Type B pancreatic cell (in vitro differentiated cells): ENCODE data around the gene GALK2. TPM values are rescaled to one million over a fixed set of nuclear protein-coding genes. Genes with fewer than 3 reads are reported as not detected.

Experiments used
- DNase-seq: peaks from one replicate; pipeline ENCODE4 v3.0.0; 2021; ENCODE audit warnings: mixed read lengths; ENCODE audit not compliant: unreplicated experiment; ENCODE audit errors: extremely low spot score
- H3K27ac Mint-ChIP-seq: 2 replicates; pipeline ENCODE4 v1.8.0; 2021; ENCODE audit warnings: mild to moderate bottlenecking, mixed read lengths
- H3K27me3 Mint-ChIP-seq: 2 replicates; pipeline ENCODE4 v1.8.0; 2021; ENCODE audit warnings: mixed read lengths
- H3K36me3 Mint-ChIP-seq: 2 replicates; pipeline ENCODE4 v1.8.0; 2021; ENCODE audit warnings: mixed read lengths
- H3K4me1 Mint-ChIP-seq: one replicate; pipeline ENCODE4 v1.8.0; 2021; ENCODE audit warnings: mixed read lengths; ENCODE audit not compliant: unreplicated experiment
- H3K4me3 Mint-ChIP-seq: 2 replicates; pipeline ENCODE4 v1.8.0; 2021; ENCODE audit warnings: mild to moderate bottlenecking, mixed read lengths
- H3K9me3 Mint-ChIP-seq: 2 replicates; pipeline ENCODE4 v1.8.0; 2021; ENCODE audit warnings: mixed read lengths
- total RNA-seq: library from RNA; stranded (reverse); gene quantifications from 2 replicates; pipeline ENCODE4 v1.2.1, GENCODE V29; 2021; ENCODE audit warnings: low replicate concordance
- TF ChIP-seq, protein P1 (sequence below): fragments of 200-600 bp; sonication (generic); conservative IDR thresholded peaks from 2 replicates; pipeline ENCODE4 v1.5.0; 2021; ENCODE audit warnings: antibody characterized with exemption, mild to moderate bottlenecking

The GALK2 gene
- total RNA-seq, 1 donor from 2014 or later: 24.9 TPM

DNA sequence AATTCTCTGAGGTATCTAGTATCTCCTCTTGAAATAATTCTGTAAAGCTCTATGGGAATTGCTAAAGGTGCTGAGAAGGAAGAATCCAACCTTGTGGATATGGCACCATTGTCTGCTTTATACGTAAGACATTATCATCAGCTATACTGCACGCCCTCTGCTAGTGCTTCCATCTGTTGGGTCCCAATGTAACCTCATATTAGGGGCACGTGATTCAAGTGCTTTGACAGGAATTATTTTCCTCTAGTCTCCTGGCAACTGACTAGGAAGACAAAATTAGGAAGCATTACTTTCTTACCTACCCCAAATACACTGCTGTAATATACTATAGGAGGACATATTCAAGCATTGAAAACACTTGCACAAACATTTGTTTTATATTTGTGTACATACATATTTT, 38.6 kb upstream of the GALK2 start:
- no peaks in the 10 kb centered on the region for H3K4me1 Mint-ChIP-seq
- TF ChIP-seq, protein P1, sequence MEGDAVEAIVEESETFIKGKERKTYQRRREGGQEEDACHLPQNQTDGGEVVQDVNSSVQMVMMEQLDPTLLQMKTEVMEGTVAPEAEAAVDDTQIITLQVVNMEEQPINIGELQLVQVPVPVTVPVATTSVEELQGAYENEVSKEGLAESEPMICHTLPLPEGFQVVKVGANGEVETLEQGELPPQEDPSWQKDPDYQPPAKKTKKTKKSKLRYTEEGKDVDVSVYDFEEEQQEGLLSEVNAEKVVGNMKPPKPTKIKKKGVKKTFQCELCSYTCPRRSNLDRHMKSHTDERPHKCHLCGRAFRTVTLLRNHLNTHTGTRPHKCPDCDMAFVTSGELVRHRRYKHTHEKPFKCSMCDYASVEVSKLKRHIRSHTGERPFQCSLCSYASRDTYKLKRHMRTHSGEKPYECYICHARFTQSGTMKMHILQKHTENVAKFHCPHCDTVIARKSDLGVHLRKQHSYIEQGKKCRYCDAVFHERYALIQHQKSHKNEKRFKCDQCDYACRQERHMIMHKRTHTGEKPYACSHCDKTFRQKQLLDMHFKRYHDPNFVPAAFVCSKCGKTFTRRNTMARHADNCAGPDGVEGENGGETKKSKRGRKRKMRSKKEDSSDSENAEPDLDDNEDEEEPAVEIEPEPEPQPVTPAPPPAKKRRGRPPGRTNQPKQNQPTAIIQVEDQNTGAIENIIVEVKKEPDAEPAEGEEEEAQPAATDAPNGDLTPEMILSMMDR: no peak
- H3K27me3 Mint-ChIP-seq: no peaks in the 10 kb centered on the region
- H3K4me3 Mint-ChIP-seq: no peak overlapping the region
- H3K27ac Mint-ChIP-seq: no peak overlapping the region
- peaks cover 27% of the 10 kb centered on the region for H3K36me3 Mint-ChIP-seq
- no peaks in the 10 kb centered on the region for H3K9me3 Mint-ChIP-seq
- DNase-seq: no peak

DNA sequence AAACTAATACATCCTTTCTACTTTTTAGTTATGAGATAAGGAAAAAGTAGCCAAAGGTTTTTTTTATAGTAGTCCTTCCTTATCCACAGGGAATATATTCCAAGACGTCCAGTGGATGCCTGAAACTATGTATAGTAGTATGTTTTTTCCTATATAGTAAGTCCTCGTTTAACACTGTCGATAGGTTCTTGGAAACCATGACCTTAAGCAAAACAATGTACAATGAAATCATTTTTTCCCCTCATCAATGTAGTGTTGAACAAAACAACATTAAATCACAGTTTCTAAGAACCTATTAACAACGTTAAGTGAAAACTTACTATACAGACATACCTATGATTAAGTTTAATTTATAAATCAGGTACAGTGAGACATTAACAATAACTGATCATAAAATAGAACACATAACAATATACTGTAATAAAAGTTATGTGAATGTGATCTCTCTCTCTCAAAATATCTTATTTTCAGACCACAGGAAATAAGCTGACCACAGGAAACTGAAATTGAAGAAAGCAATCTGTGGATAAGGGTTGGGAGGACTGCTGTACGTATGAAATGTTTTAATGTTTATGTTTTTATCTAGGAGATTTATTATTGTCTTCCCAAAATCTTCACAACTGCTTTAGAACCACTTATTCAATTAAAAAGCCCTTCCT, 35.2 kb upstream of the GALK2 start:
- no peaks in the 10 kb centered on the region for H3K27me3 Mint-ChIP-seq
- DNase-seq: no peak
- TF ChIP-seq, protein P1: no peak
- H3K4me1 Mint-ChIP-seq: no peaks in the 10 kb centered on the region
- no peak overlapping the region for H3K4me3 Mint-ChIP-seq
- H3K9me3 Mint-ChIP-seq: no peaks in the 10 kb centered on the region
- no peak overlapping the region for H3K27ac Mint-ChIP-seq
- H3K36me3 Mint-ChIP-seq: peaks cover 30% of the 10 kb centered on the region

DNA sequence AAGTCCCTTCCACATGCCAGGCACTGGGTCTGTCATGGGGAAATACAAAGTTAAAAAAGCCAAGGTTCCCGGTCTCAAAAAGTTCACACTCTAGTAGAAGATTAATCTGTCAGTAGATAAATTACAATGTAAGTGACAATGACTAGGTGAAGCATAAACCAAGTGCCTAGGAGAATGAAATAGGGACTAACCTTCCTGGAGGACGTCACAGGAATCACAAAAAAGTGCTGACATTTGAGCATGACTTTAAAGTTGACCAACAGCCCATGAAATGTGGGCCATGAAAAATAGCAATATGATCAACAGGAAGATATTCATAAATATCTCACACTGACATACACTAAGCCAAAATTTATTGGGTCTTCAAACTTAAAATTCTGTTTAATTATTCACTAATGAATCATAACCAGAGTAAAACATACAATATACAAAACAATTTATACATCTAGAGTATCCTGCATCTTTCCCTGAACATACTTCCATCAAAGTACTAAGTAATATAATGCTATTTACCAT, 34.6 kb upstream of the GALK2 start:
- TF ChIP-seq, protein P1: no peak
- peaks cover 28% of the 10 kb centered on the region for H3K36me3 Mint-ChIP-seq
- DNase-seq: no peak
- no peak overlapping the region for H3K27ac Mint-ChIP-seq
- no peaks in the 10 kb centered on the region for H3K27me3 Mint-ChIP-seq
- no peaks in the 10 kb centered on the region for H3K4me1 Mint-ChIP-seq
- no peak overlapping the region for H3K4me3 Mint-ChIP-seq
- no peaks in the 10 kb centered on the region for H3K9me3 Mint-ChIP-seq

DNA sequence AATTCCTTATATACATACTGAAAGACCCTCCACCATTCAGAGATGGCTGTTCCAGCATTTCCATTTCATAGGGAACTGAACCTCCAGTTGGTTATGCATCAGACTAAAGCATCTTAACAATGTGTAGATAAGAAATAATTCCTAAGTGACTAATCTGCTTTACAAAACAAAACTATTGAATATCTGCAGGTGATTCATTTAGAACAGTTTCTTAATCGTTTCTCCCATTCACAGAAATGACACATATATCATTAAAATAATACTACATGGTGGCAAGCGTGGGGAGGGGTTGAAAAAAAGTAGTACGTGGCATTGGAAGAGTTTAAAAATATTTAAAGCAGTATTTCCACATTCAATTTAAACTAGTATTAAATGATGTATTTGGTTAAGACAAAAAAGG, 34.1 kb upstream of the GALK2 start:
- TF ChIP-seq, protein P1: no peak
- Mint-ChIP-seq H3K4me3 (no peak overlapping the region), H3K27ac (no peak overlapping the region), H3K9me3 (no peaks in the 10 kb centered on the region), H3K4me1 (no peaks in the 10 kb centered on the region), H3K36me3 (peaks cover 28% of the 10 kb centered on the region), H3K27me3 (no peaks in the 10 kb centered on the region)
- no peak for DNase-seq

DNA sequence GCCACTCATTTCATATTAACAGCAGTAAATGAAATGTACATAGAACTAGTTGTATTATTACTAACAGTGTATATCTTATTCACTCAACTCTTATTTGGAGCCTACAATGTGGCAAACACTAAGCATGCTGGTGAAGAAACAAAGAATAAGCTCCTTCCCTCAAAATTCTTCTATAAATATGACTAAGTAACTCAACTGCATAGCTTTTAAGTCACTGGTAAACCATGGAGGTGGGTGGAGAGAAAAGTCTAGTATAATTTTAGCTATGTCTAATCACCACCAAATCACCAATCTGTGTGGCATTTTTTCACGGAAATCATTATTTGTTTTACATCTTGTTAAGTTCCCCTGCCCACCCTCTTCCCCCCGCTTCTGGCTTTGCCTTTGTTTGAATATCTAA, 32.2 kb upstream of the GALK2 start:
- TF ChIP-seq, protein P1: no peak
- H3K36me3 Mint-ChIP-seq: peaks cover 33% of the 10 kb centered on the region

More for the DNA sequence above, 32.2 kb upstream of the GALK2 start:
- no peaks in the 10 kb centered on the region for H3K4me1 Mint-ChIP-seq
- no peak overlapping the region for H3K27ac Mint-ChIP-seq
- H3K4me3 Mint-ChIP-seq: no peak overlapping the region
- DNase-seq: no peak
- H3K9me3 Mint-ChIP-seq: no peaks in the 10 kb centered on the region
- no peaks in the 10 kb centered on the region for H3K27me3 Mint-ChIP-seq
